ENCODE results near the gene LAMTOR1.
"Not testable (repeated sequence)": the region's sequence is repeated elsewhere in the genome, so short reads cannot be mapped to it uniquely, and the experiment has no call there.

LAMTOR1 gene

GRCh38 chr11:72102946-72103753 lies at the start of gene LAMTOR1:
Gene LAMTOR1, minus strand, starts transcription at chr11:72103297. Its CDS starts 73 bp downstream, at chr11:72103224.
- peak; percentile 100 for DNase-seq (ENCODE audit: low read depth)

GRCh38 chr11:72150882-72151281 lies 47.8 kb upstream of the LAMTOR1 start:
- DNase-seq (ENCODE audit: low read depth), result no peak

GRCh38 chr11:72146625-72147024 lies 43.5 kb upstream of the LAMTOR1 start:
- no peak for DNase-seq (ENCODE audit: low read depth)

GRCh38 chr11:72144807-72145565 lies 41.9 kb upstream of the LAMTOR1 start:
- DNase-seq (ENCODE audit: low read depth), result no peak

GRCh38 chr11:72142543-72142942 lies 39.4 kb upstream of the LAMTOR1 start:
- DNase-seq (ENCODE audit: low read depth), result not testable (repeated sequence)

- DNase-seq (ENCODE audit: low read depth), result not testable (repeated sequence)
Measured at GRCh38 chr11:72142086-72142485, 39.0 kb upstream of the LAMTOR1 start.

GRCh38 chr11:72141066-72141465 lies 38.0 kb upstream of the LAMTOR1 start:
- no peak for DNase-seq (ENCODE audit: low read depth)

- no peak for DNase-seq (ENCODE audit: low read depth)
Measured at GRCh38 chr11:72140661-72141060, 37.6 kb upstream of the LAMTOR1 start.

GRCh38 chr11:72139500-72139899 lies 36.4 kb upstream of the LAMTOR1 start:
- no peak for DNase-seq (ENCODE audit: low read depth)

GRCh38 chr11:72138821-72139390 lies 35.8 kb upstream of the LAMTOR1 start:
- no peak for DNase-seq (ENCODE audit: low read depth)

GRCh38 chr11:72136684-72137262 lies 33.7 kb upstream of the LAMTOR1 start:
- DNase-seq (ENCODE audit: low read depth), result no peak

GRCh38 chr11:72135891-72136683 lies 33.0 kb upstream of the LAMTOR1 start:
- DNase-seq (ENCODE audit: low read depth), result no peak

- DNase-seq (ENCODE audit: low read depth), result not testable (repeated sequence)
Measured at GRCh38 chr11:72135473-72135872, 32.4 kb upstream of the LAMTOR1 start, which contains the start of gene FOLR3. Gene FOLR3, plus strand, starts transcription at chr11:72135725. Its CDS starts 228 bp downstream, at chr11:72135953.

GRCh38 chr11:72132646-72133045 lies 29.5 kb upstream of the LAMTOR1 start:
- DNase-seq (ENCODE audit: low read depth), result no peak

GRCh38 chr11:72129381-72129780 lies 26.3 kb upstream of the LAMTOR1 start:
- DNase-seq (ENCODE audit: low read depth), result no peak

- DNase-seq (ENCODE audit: low read depth), result no peak
Measured at GRCh38 chr11:72127923-72128322, 24.8 kb upstream of the LAMTOR1 start.

- DNase-seq (ENCODE audit: low read depth), result no peak
Measured at GRCh38 chr11:72125956-72126355, 22.9 kb upstream of the LAMTOR1 start.

- no peak for DNase-seq (ENCODE audit: low read depth)
Measured at GRCh38 chr11:72124046-72124445, 20.9 kb upstream of the LAMTOR1 start.

- no peak for DNase-seq (ENCODE audit: low read depth)
Measured at GRCh38 chr11:72123117-72123653, 20.1 kb upstream of the LAMTOR1 start.

GRCh38 chr11:72122607-72123006 lies 19.5 kb upstream of the LAMTOR1 start:
- no peak for DNase-seq (ENCODE audit: low read depth)

- DNase-seq (ENCODE audit: low read depth), result no peak
Measured at GRCh38 chr11:72120930-72121329, 17.8 kb upstream of the LAMTOR1 start.

Measured in CMK (cell line).